GM19438 (cell line): ENCODE data around the gene TPD52L2.
"Not testable (repeated sequence)": the region's sequence is repeated elsewhere in the genome, so short reads cannot be mapped to it uniquely, and the experiment has no call there.

ENCODE experiments used
- ATAC-seq: cut with Tn5 transposase; IDR thresholded peaks from one replicate; pipeline ENCODE4 v1.9.1; 2021; ENCODE audit warnings: low read depth; ENCODE audit not compliant: unreplicated experiment

The TPD52L2 gene

DNA sequence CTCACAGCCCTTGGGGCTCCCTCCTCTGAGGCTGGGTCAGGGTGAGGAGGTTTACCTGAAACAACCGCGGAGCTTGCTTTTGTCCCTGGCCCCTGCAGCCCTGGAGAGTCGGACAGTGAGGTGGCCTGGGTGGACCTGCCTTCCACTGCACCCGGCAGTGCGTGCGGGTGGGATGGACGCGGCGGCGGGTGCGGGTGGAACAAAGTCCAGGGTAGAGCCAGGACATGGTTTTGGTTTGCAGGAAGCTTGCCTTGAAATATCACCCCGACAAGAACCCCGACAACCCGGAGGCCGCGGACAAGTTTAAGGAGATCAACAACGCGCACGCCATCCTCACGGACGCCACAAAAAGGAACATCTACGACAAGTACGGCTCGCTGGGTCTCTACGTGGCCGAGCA is 64.0 kb downstream of the TPD52L2 start:
- ATAC-seq = no peak

DNA sequence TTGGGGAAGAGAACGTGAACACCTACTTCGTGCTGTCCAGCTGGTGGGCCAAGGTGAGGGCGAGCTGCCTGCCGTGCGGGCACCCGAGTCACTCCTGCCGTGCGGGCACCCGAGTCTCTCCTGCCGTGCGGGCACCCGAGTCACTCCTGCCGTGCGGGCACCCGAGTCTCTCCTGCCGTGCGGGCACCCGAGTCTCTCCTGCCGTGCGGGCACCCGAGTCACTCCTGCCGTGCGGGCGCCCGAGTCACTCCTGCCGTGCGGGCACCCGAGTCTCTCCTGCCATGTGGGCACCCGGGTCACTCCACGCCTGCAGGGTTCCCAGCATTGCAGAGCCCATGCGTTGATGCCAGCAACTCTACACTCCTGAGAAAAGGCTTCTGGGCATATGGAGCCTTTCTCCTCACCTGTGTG is 64.4 kb downstream of the TPD52L2 start:
- not testable (repeated sequence) for ATAC-seq

DNA sequence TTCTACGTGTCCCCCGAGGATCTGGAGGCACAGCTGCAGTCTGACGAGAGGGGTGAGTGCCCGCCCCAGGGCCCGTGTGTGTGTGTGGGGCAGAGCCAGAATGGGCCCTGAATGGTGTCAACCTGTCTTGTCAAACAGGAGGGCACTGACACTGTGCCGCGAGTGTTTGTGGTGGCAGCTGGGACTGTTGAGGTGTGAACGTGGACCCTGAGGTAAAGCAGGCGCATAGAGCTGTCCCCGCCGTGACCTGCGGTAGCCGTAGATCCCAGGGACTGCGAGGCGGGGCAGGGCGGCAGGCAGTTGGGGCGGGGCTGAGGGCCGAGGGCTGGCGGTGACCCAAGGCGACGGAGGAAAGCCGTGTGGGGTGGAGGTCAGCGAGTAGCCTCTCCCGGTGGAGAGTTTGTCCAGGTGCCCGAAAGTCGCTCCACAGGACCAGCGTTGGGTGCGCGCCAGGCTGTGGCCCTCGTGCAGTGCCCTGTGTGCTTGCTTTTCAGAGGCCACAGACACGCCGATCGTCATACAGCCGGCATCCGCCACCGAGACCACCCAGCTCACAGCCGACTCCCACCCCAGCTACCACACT is 66.0 kb downstream of the TPD52L2 start:
- no peak for ATAC-seq

DNA sequence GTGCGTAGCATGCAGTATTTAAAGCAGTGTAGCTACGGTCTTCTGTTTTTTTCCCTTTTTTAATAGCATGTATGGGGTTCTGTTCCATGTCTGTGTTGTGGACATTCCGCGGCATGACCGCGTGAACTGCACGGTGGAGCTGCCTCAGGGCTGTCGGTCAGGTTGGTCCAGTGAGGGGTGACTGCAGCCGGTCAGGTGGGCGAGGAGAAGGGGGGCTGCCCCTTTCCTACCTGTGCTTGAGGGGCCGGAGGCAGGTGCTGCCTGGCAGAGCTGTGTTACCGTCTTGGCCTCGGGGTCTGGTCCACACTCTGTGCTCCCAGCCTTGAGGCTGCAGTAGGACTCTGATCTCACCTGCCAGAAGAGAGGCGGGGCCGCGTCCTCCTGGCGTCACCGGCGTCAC is 66.7 kb downstream of the TPD52L2 start:
- ATAC-seq = no peak

DNA sequence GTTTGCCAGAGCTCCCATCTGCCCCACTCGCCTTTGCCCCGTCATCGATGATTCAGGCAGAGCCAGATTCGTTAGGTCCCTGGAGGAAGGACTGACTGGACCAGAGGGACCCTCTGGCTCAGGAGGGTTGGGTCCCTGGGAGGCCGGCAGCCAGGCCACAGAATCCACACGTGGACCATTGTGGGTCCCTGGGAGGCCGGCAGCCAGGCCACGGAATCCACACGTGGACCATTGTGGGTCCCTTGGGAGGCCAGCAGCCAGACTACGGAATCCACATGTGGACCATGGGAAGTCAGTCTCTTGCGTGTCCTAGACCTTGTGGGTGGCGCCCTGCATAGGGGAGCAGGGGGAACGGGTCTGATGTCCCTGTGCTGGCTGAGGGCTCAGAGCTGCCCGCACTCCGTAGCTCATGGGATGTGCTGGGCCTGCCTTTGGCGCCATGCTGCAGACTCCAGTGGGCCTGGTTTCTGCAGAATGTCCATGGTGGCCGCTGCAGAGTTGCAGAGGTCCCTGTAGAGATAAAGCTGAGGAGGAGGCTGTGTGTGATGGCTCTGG is 67.6 kb downstream of the TPD52L2 start:
- ATAC-seq = no peak

DNA sequence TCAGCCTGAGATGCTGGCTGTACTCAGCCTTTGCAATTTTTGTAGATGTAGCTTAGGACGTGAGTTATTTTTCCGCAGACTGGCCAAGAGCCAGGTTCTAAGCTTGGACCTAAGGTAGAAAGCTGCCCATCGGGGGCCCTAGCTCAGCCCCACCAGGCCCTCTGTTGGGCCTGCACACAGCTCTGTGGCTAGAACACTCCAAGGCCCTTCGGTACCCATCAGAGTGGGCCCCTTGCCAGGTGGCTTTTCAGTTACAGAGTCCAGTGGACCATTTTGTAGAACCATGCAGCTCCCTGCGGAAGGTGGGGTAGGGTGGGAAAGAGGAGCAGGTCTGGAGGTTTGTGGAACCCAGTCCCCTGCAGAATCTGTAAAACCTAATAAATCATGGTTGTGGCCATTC is 68.6 kb downstream of the TPD52L2 start:
- no peak for ATAC-seq

DNA sequence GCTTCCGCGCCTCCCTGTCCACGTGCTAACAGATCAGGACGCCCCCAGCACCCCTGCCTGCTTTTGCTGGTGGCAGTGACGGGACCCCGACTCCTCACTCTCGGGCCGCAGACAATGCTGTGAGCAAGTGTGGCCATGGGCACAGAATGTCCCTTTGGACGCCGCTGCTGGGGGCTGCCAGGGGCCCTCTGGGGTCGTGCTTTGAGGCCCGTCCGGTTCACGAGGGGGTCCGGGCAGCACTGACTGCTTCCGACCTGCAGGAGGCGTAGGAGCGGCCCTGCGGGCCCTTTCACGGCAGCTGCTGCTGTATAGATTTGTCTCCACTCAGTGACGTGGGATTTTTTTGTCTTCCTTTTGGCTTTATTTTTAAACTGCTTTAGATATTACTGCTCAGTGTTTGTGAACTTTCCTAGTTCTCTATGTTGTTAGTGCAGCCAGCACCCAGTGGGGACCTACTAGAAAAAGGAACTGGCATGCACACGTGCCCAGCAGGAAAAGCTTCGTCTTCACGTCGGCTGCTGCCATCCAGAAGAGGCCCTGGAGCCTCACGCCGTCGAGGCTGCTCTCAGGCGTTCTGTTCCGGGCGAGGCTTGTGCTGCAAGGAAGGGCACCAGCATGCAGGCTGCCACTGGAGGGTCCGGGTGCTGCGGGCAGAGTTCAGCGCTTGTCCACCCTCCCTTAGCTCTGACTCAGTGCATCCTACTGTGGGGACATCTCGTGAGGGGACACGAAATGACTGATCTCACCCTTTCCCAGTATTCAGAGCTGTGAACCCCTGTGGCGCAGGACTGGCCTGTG is 69.4 kb downstream of the TPD52L2 start:
- no peak for ATAC-seq

DNA sequence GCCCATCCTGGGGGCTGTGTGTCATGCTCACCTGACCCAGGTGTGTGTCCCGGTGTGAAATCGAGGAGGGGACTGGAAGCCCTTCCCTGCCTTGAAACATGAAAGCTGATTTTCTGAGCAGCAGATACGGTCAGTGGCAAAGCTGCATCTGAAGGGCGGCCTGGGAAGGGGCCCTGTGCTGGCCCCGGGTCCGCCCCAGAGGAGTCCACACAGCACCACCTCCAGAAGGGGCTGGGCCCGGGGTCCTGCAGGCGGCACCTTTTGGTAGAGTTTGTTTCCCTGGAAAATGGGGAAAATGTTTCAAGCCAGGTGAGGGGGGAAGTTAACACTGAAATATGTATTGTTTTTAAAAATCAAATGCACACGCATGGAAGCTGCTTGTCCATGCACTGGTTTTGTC is 70.4 kb downstream of the TPD52L2 start:
- no peak for ATAC-seq

DNA sequence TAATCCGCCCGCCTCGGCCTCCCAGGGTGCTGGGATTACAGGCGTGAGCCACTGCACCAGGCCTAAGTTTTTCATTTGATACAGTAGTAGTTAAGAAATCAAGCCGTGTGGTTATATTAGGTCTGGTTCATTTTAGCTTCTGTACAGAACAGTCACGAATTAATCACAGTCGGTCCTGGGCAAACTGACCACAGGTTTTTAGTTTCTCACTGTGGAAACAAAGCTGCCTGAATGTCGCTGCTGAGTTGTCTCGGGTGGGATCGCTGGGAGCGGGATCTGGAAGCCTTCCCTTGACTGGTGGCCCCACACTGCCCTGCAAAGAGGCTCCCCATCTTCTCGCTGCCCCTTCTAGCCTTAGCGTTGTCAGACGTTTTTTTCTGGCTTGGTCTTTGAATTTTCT is 72.5 kb downstream of the TPD52L2 start:
- ATAC-seq = no peak

DNA sequence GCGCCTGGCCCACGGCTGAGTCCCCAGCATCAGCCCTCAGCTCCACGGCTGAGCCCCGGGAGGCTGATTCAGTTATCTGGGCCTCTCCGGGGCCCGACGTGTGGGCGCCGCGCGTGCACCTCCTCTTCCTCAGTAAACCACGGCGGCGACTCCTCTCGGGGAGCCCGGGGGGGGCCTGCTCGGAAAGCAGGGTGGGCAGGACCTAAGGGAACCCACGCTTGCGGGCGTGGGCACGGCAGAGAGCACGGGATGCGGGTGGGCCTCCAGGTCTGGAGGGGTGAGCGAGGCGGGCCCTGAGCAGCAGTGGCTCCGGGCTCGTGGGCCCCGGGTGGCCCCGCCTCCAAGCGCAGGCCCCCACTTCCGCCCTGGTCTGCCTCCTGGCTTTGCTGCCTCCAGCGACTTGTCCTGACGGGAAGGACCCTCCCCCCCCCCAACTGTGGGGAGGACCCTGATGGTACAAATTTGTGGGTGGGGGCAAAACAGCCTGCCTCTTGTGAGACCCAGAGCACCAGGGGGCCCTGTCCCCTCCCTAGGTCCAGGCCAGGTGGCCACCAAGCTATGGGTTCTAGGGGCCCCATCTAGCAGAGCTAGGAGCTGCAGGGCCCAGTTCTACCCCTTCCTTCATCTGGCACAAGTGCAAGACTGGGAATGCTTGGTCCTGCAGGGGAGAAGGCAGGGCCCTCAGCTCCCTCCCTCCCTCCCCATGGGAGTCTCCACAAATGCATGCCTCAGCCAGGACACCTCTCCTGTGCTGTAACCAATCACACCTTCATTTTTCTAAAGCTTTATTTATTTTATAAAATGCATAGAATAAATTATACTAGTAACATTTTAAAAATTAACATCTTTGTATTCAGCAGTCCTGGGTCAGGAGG is 74.2 kb downstream of the TPD52L2 start:
- ATAC-seq = no peak

DNA sequence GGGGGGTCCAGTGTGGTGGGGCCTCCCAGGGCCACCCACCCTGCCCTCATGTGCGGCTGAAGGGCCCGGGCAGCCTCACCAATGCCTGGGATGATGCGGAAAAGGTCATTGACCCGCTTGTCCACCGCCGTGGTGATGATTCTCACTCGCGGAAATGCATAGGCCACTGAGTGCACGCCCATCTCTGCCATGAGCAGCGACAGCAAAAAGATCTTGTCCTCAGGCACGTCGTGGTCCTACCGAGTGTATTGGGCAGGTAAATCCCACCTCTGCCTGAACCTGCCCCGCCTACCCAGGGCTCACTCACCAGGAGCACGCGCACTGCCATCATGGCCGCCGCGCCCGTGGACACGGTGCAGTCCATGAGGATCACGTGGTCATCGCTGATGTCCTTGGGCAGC is 75.0 kb downstream of the TPD52L2 start:
- ATAC-seq = no peak

DNA sequence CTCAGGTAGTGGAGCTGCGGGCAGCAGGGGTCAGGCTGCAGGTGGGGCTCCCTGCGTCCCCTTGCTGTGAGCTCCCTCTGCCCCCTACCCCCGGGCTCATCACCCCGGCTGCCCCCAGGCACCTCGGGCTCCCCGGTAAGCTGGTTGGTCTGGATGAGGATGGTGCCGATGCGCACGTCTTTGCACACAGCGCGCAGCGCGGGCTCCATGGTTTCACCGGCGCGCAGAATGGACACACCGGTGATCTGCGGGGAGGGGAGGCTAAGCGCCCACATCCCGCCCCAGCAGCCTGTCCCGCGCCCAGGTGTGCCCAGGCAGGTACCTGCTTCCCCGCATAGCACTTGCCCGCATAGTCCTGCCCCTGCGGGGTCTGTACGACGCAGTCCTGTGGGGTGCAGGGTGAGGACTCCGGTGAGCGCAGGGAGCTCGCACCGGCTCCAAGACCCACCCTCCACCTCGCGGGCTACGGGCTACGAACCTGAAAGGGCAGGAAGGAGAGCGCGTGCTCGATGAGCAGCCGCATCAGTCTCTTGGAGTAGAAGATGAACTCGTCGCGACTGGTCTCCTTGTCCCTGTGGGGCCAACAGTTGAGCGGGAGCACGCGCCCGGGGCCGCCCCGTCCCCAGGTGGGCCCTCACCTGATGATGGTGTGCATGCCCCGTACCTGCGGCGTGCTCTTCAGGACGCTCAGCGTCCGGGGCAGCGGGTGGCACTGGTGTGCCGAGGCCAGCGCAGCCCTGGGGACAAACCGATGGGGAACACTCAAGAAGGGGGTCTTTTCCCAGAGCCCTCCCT is 75.6 kb downstream of the TPD52L2 start:
- no peak for ATAC-seq
